ENCODE results near the gene ATG12.

- TF ChIP-seq CTCF (IDR thresholded peaks at IDR 0.05; ENCODE audit: poor library complexity, severe bottlenecking) (no peak), EP300 (conservative IDR thresholded peaks at IDR 0.05; ENCODE audit: poor library complexity, severe bottlenecking) (no peak), TAF1 (IDR thresholded peaks at IDR 0.05; ENCODE audit: low read depth) (no peak), REST (IDR thresholded peaks at IDR 0.05; ENCODE audit: borderline replicate concordance) (no peak), SMC3 (conservative IDR thresholded peaks at IDR 0.05; ENCODE audit: poor library complexity) (no peak), MXI1 (conservative IDR thresholded peaks at IDR 0.05; ENCODE audit: poor library complexity, severe bottlenecking) (no peak), RAD21 (conservative IDR thresholded peaks at IDR 0.05) (no peak), EZH2 (IDR thresholded peaks at IDR 0.05; ENCODE audit: borderline replicate concordance, insufficient read depth, low read length, poor library complexity, severe bottlenecking) (no peak), POLR2AphosphoS5 (IDR thresholded peaks at IDR 0.05) (no peak)
Measured at GRCh38 chr5:115785381-115786065, 55.8 kb downstream of the ATG12 start.

Measured in neural cell (in vitro differentiated cells).